Stomach (tissue), 9 donors: Measurements from ENCODE around the gene POLR2F. TPM values are rescaled to one million over a fixed set of nuclear protein-coding genes. Genes with fewer than 3 reads are reported as not detected.
A peak's percentile ranks its signal among the peaks of the same experiment; 100 is the strongest.

Experiments
- DNase-seq, 2 donors: peaks; one replicate each; pipeline versions ENCODE4 v3.0.0 to v3.0.0-alpha.2; 2013 to 2019
- H3K27ac ChIP-seq, 5 donors: fragments of 200-600 bp in 4 of 5; sonication (generic) in 4 of 5; one replicate each; pipeline ENCODE4 v1.5.1; 2013 to 2019; ENCODE audit warnings: mild to moderate bottlenecking in 1 of 5, moderate library complexity in 1 of 5
- H3K27me3 ChIP-seq, 3 donors: fragments of 200-600 bp; sonication (generic); one replicate each; pipeline ENCODE4 v1.5.1; 2017 to 2019; ENCODE audit warnings: mixed run types in 1 of 3
- H3K36me3 ChIP-seq, 4 donors: fragments of 200-600 bp; sonication (generic); 1 replicate in 3 of 4; 2 replicates in 1 of 4; pipeline ENCODE4 v1.5.1; 2016 to 2019
- H3K4me1 ChIP-seq, 4 donors: fragments of 200-600 bp; sonication (generic); one replicate each; pipeline ENCODE4 v1.5.1; 2016 to 2019
- H3K4me3 ChIP-seq, 4 donors: fragments of 200-600 bp; sonication (generic) in 3 of 4; one replicate each; pipeline ENCODE4 v1.5.1; 2016 to 2019; ENCODE audit warnings: mild to moderate bottlenecking in 1 of 4
- H3K9me3 ChIP-seq, 4 donors: fragments of 200-600 bp; sonication (generic); one replicate each; pipeline ENCODE4 v1.5.1; 2016 to 2019
- EP300 ChIP-seq: sonication (generic); formaldehyde crosslinking; IDR thresholded peaks from one replicate; pipeline ENCODE4 v1.6.1; 2017; ENCODE audit warnings: antibody characterized with exemption
- POLR2A ChIP-seq, 4 donors: fragments of 450-650 bp; IDR thresholded peaks; one replicate each; pipeline ENCODE4 v1.6.1; 2016; ENCODE audit warnings: antibody characterized with exemption in 4 of 4, control low read depth in 2 of 4, mild to moderate bottlenecking in 1 of 4, moderate library complexity in 1 of 4
- POLR2AphosphoS5 ChIP-seq, 3 donors: sonication (generic); formaldehyde crosslinking; IDR thresholded peaks; one replicate each; pipeline ENCODE4 v1.6.1; 2016; ENCODE audit warnings: antibody characterized with exemption in 3 of 3
- WGBS, 5 donors: extraction: QIAGEN DNeasy Blood & Tissue Kit in 3 of 5; methylation state at CpG; one replicate each; pipeline versions ENCODE4 v1.1.5 to v1.1.7; 2013 to 2018; 5-methylcytosine and 5-hydroxymethylcytosine counted together
- intact Hi-C: fragments of 100-400 bp; cut with DNase I; formaldehyde crosslinking; loops from one replicate; pipeline ENCODE4 v1.15.1; 2023; ENCODE audit warnings: low total_unique reads
- polyA plus RNA-seq, 3 donors: library from polyadenylated mRNA; stranded (reverse); fragments of 200-250 nt; gene quantifications; one replicate each; pipeline ENCODE4 v1.2.3, GENCODE V29; 2013
- total RNA-seq, 5 donors: library from RNA; depleted of rRNA; stranded (reverse); fragments of >200 nt; gene quantifications; one replicate each; pipeline versions ENCODE4 v1.1.0 to v1.2.3, GENCODE V29; 2014 to 2016
- TF ChIP-seq, protein P1 (sequence below), 7 experiments: fragments of 450-650 bp in 4 of 7; fragments of 200-600 bp in 3 of 7; sonication (generic) in 3 of 7; IDR thresholded peaks; one replicate each; pipeline ENCODE4 v1.5.1; 2016 to 2019; ENCODE audit warnings: antibody characterized with exemption in 7 of 7, control low read depth in 2 of 7, mild to moderate bottlenecking in 1 of 7
- donor health status: healthy with polysubstance abuse.
- donor health status: Bipolar disorder and iron deficiency.
- donor health status: healthy.

The POLR2F gene
- total and polyA plus RNA-seq, 8 donors = 41.5 to 149 (median 120) TPM

GRCh38 chr22:37906364-37907008, 47.0 kb upstream of the POLR2F start:
- TF ChIP-seq, protein P1, sequence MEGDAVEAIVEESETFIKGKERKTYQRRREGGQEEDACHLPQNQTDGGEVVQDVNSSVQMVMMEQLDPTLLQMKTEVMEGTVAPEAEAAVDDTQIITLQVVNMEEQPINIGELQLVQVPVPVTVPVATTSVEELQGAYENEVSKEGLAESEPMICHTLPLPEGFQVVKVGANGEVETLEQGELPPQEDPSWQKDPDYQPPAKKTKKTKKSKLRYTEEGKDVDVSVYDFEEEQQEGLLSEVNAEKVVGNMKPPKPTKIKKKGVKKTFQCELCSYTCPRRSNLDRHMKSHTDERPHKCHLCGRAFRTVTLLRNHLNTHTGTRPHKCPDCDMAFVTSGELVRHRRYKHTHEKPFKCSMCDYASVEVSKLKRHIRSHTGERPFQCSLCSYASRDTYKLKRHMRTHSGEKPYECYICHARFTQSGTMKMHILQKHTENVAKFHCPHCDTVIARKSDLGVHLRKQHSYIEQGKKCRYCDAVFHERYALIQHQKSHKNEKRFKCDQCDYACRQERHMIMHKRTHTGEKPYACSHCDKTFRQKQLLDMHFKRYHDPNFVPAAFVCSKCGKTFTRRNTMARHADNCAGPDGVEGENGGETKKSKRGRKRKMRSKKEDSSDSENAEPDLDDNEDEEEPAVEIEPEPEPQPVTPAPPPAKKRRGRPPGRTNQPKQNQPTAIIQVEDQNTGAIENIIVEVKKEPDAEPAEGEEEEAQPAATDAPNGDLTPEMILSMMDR (IDR thresholded peaks at IDR 0.05) = no peak
- TF ChIP-seq POLR2AphosphoS5 (IDR thresholded peaks at IDR 0.05) (no peak), EP300 (no peak), POLR2A (IDR thresholded peaks at IDR 0.05) (no peak)
- Histone ChIP-seq H3K27me3 (no peaks in the 10 kb centered on the region), H3K4me1 (peaks cover 28 to 73% (median 59%) of the 10 kb centered on the region in 4 donors), H3K36me3 (no peaks in the 10 kb centered on the region), H3K27ac (peak overlapping the region; percentile 86 to 96 (median 93)), H3K4me3 (peak overlapping the region; percentile 67 to 91 (median 80)), H3K9me3 (no peaks in the 10 kb centered on the region)
- DNase-seq = peak in 1 of 2 donors; percentile 58
- intact Hi-C loops = no loop called here
- 0 to 1% (median 1%) methylated on average over 8 to 65 of the region's 75 CpGs for WGBS, 5 donors

- no peak for TF ChIP-seq POLR2AphosphoS5 (IDR thresholded peaks at IDR 0.05)
- peak overlapping the region; percentile 67 to 91 (median 80) for H3K4me3 ChIP-seq
- 28 to 46% (median 31%) methylated on average over 7 to 19 of the region's 19 CpGs for WGBS, 5 donors
- peaks cover 28 to 73% (median 61%) of the 10 kb centered on the region in 4 donors for H3K4me1 ChIP-seq
- no peaks in the 10 kb centered on the region for H3K9me3 ChIP-seq
- H3K27ac ChIP-seq = peak overlapping the region; percentile 86 to 96 (median 93)
- no peak for DNase-seq
- peaks cover 3 to 5% (median 4%) of the 10 kb centered on the region in 4 donors for H3K36me3 ChIP-seq
- no peaks in the 10 kb centered on the region for H3K27me3 ChIP-seq
- intact Hi-C loops = no loop called here
Observed at GRCh38 chr22:37907036-37907954, 46.2 kb upstream of the POLR2F start.

DNA sequence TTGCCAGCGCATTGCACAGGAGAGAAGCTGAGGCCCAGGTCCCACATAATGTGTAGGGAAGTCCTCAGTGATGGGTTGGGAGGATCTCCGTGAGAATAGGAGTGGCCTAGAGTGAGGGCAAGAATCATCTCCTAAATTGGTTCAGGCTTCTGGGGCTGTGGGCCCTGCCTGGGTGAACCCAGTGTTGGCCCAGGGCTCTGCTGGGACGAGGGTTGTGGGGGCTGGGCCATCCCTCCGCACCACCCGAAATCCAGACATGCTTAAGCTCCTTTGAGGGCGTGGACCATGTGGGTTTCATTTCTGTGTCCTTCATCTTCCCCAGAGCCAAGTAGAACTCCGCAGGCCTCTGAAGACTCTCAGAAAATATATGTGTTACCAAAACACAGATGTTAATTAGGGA, 43.7 kb upstream of the POLR2F start:
- H3K4me3 ChIP-seq = no peak overlapping the region
- H3K4me1 ChIP-seq = peaks cover 28 to 76% (median 61%) of the 10 kb centered on the region in 4 donors
- peaks cover 18 to 30% (median 29%) of the 10 kb centered on the region in 4 donors for H3K36me3 ChIP-seq
- no peaks in the 10 kb centered on the region for H3K27me3 ChIP-seq
- WGBS, 5 donors = 70 to 90% (median 80%) methylated on average over 7 of the region's 7 CpGs
- no peak for DNase-seq
- no peaks in the 10 kb centered on the region for H3K9me3 ChIP-seq
- intact Hi-C loops = no loop called here
- TF ChIP-seq, protein P1 (IDR thresholded peaks at IDR 0.05) = no peak
- TF ChIP-seq EP300 (no peak), POLR2AphosphoS5 (IDR thresholded peaks at IDR 0.05) (no peak), POLR2A (IDR thresholded peaks at IDR 0.05) (no peak)
- H3K27ac ChIP-seq = peak overlapping the region in 4 of 5 donors; percentile 11 to 96 (median 83)

- peak overlapping the region in 1 of 4 donors; percentile 9 for H3K4me3 ChIP-seq
- peaks cover 16 to 65% (median 50%) of the 10 kb centered on the region in 4 donors for H3K4me1 ChIP-seq
- H3K36me3 ChIP-seq = peaks cover 19 to 43% (median 42%) of the 10 kb centered on the region in 4 donors
- intact Hi-C loops = no loop called here
- H3K9me3 ChIP-seq = no peaks in the 10 kb centered on the region
- peak overlapping the region; percentile 55 to 96 (median 73) for H3K27ac ChIP-seq
- no peaks in the 10 kb centered on the region for H3K27me3 ChIP-seq
- DNase-seq = peak in 1 of 2 donors; percentile 58
- TF ChIP-seq EP300 (no peak), POLR2AphosphoS5 (IDR thresholded peaks at IDR 0.05) (no peak), POLR2A (IDR thresholded peaks at IDR 0.05) (no peak)
- TF ChIP-seq, protein P1 (IDR thresholded peaks at IDR 0.05) = no peak
- 40 to 67% (median 46%) methylated on average over 11 to 15 of the region's 15 CpGs for WGBS, 5 donors
Observed at GRCh38 chr22:37910890-37911672, 42.4 kb upstream of the POLR2F start.
